Heart left ventricle (tissue), 16 donors: ENCODE measurements around the gene ZNF664. TPM values are rescaled to one million over a fixed set of nuclear protein-coding genes. Genes with fewer than 3 reads are reported as not detected.
A peak's percentile ranks its signal among the peaks of the same experiment; 100 is the strongest.

ENCODE experiments used
- ATAC-seq, 4 donors: fragments of 200-7000 bp; cut with Tn5 transposase; one replicate each; pipeline ENCODE4 v1.9.1; 2020 to 2022; ENCODE audit warnings: moderate library complexity in 4 of 4, mild to moderate bottlenecking in 3 of 4, moderate number of reproducible peaks in 1 of 4
- DNase-seq, 5 donors: peaks; one replicate each; pipeline ENCODE4 v3.0.0-alpha.2; 2020
- H3K27ac ChIP-seq, 12 donors: fragments of 200-600 bp; sonication (generic) in 4 of 12; one replicate each; pipeline versions ENCODE4 v1.5.0 to v1.8.0; 2016 to 2022; ENCODE audit warnings: mild to moderate bottlenecking in 2 of 12
- H3K27me3 ChIP-seq, 9 donors: fragments of 200-600 bp; sonication (generic) in 2 of 9; one replicate each; pipeline versions ENCODE4 v1.5.1 to v1.8.0; 2016 to 2022; ENCODE audit warnings: mild to moderate bottlenecking in 3 of 9
- H3K36me3 ChIP-seq, 9 donors: fragments of 200-600 bp; sonication (generic) in 2 of 9; one replicate each; pipeline versions ENCODE4 v1.5.0 to v1.8.0; 2018 to 2022; ENCODE audit warnings: mild to moderate bottlenecking in 2 of 9
- H3K4me1 ChIP-seq, 12 donors: fragments of 200-600 bp; sonication (generic) in 4 of 12; one replicate each; pipeline versions ENCODE4 v1.5.0 to v1.8.0; 2016 to 2022; ENCODE audit warnings: mild to moderate bottlenecking in 3 of 12
- H3K4me3 ChIP-seq, 12 donors: fragments of 200-600 bp; sonication (generic) in 4 of 12; one replicate each; pipeline versions ENCODE4 v1.5.0 to v1.8.0; 2017 to 2022; ENCODE audit warnings: mild to moderate bottlenecking in 9 of 12, moderate library complexity in 4 of 12
- H3K9me3 ChIP-seq, 12 donors: fragments of 200-600 bp; sonication (generic) in 4 of 12; one replicate each; pipeline versions ENCODE4 v1.5.0 to v1.8.0; 2016 to 2022; ENCODE audit warnings: mild to moderate bottlenecking in 1 of 12
- POLR2A ChIP-seq, 2 donors: fragments of 450-650 bp; IDR thresholded peaks; one replicate each; pipeline ENCODE4 v1.6.1; 2017; ENCODE audit warnings: antibody characterized with exemption in 2 of 2, mild to moderate bottlenecking in 2 of 2, moderate library complexity in 2 of 2
- WGBS, 4 donors: extraction: QIAGEN DNeasy Blood & Tissue Kit in 2 of 4; methylation state at CpG; one replicate each; pipeline versions ENCODE4 v1.1.5 to v1.1.7; 2013 to 2018; 5-methylcytosine and 5-hydroxymethylcytosine counted together
- intact Hi-C, 10 donors: fragments of 100-400 bp; cut with DNase I; formaldehyde crosslinking; loops; one replicate each; pipeline versions ENCODE4 v1.11.1 to v1.14.2; 2022
- polyA plus RNA-seq, 2 donors: library from polyadenylated mRNA; stranded (reverse); fragments of 200-250 nt; gene quantifications; one replicate each; pipeline ENCODE4 v1.2.3, GENCODE V29; 2013
- total RNA-seq, 9 donors: library from RNA; depleted of rRNA in 2 of 9; stranded (reverse); fragments of >200 nt in 2 of 9; fragmentation: NEBNext Ultra II Directional in 3 of 9; extraction: Animal tissue kit (Norgen Biotek cat#: 25700) in 3 of 9; gene quantifications; one replicate each; pipeline versions ENCODE4 v1.1.0 to v1.2.4, GENCODE V29; 2016 to 2023
- TF ChIP-seq, protein P1 (sequence below), 12 donors: fragments of 200-600 bp; sonication (generic) in 4 of 12; IDR thresholded peaks; one replicate each; pipeline versions ENCODE4 v1.5.0 to v1.8.0; 2018 to 2022; ENCODE audit warnings: antibody characterized with exemption in 12 of 12, mild to moderate bottlenecking in 5 of 12
- donor health status: ischemic (EF 13 %, LVEDD 7.1; RV severe dilation, severe dysfunction).
- donor health status: healthy with polysubstance abuse.
- donor health status: DM: no; HTN: yes; CAD: no.
- donor health status: DM: no; HTN: no; CAD: no.
- donor health status: ischemic (EF 25% LVEDD 6.9; RV normal size, moderate dysfunction).
- donor health status: ischemic (EF 25% LVEDD 5.7; RV mildly dilated, moderate dysfunction).
- donor health status: healthy.
- donor health status: DM: yes; HTN: yes; CAD: no.
- donor health status: ischemic (EF 35%, LVEDD 5.7; RV mildly dilated, moderate dysfunction).
- donor health status: nonischemic (EF 11% LVEDD 7.7; RV severe dilation, severe dysfunction).
- donor health status: DM: yes; HTN: yes; CAD: no.
- donor health status: PGD.
- donor health status: ischemic (EF 29% LVEDD 5.4; RV normal size, mild dysfunction).
- donor health status: nonischemic (EF 23%, LVEDD 6.1; RV moderate dilation, normal function).

Gene ZNF664
- total and polyA plus RNA-seq, 11 donors = 43.1 to 104 (median 73.3) TPM

GRCh38 chr12:123995023-123995748 lies 22.2 kb downstream of the ZNF664 start:
- Histone ChIP-seq H3K9me3 (no peaks in the 10 kb centered on the region), H3K27ac (peak overlapping the region in 3 of 12 donors; percentile 10 to 17 (median 15)), H3K36me3 (peaks cover 0 to 41% (median 15%) of the 10 kb centered on the region in 9 donors), H3K4me1 (peaks cover 3 to 90% (median 42%) of the 10 kb centered on the region in 12 donors), H3K4me3 (no peak overlapping the region), H3K27me3 (no peaks in the 10 kb centered on the region)
- 72 to 81% (median 76%) methylated on average over 7 of the region's 7 CpGs for WGBS, 4 donors
- DNase-seq (no peak), ATAC-seq (peak in 3 of 4 donors; percentile 37 to 46 (median 45))
- intact Hi-C loops = no loop called here
- no peak for TF ChIP-seq POLR2A (IDR thresholded peaks at IDR 0.05)
- TF ChIP-seq, protein P1, sequence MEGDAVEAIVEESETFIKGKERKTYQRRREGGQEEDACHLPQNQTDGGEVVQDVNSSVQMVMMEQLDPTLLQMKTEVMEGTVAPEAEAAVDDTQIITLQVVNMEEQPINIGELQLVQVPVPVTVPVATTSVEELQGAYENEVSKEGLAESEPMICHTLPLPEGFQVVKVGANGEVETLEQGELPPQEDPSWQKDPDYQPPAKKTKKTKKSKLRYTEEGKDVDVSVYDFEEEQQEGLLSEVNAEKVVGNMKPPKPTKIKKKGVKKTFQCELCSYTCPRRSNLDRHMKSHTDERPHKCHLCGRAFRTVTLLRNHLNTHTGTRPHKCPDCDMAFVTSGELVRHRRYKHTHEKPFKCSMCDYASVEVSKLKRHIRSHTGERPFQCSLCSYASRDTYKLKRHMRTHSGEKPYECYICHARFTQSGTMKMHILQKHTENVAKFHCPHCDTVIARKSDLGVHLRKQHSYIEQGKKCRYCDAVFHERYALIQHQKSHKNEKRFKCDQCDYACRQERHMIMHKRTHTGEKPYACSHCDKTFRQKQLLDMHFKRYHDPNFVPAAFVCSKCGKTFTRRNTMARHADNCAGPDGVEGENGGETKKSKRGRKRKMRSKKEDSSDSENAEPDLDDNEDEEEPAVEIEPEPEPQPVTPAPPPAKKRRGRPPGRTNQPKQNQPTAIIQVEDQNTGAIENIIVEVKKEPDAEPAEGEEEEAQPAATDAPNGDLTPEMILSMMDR (IDR thresholded peaks at IDR 0.05) = no peak

DNA sequence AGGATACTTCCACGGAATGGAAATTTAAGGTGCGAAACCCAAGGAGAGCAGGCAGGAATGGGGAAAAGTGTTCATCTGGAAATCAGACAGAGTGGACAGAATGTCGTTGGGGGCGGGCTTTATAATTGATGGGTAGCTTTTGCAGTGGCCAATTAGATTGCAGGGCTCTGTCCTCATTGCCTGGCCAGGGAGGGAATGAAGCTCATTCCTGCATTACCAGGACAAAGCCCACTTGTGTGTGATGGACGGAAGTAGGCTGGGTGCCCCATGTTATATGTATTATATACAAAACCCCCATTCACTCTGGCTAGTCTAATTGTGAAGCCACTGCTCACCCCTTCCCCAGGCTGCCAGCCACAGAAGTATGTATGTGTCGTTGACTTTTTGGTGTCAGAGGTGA lies 23.6 kb downstream of the ZNF664 start:
- Histone ChIP-seq H3K27ac (no peak overlapping the region), H3K27me3 (no peaks in the 10 kb centered on the region), H3K4me3 (no peak overlapping the region), H3K4me1 (peaks cover 0 to 82% (median 29%) of the 10 kb centered on the region in 12 donors), H3K9me3 (no peaks in the 10 kb centered on the region), H3K36me3 (peaks cover 0 to 44% (median 21%) of the 10 kb centered on the region in 9 donors)
- WGBS, 4 donors = 80 to 84% (median 83%) methylated on average over 6 of the region's 6 CpGs
- no peak for ATAC-seq
- no peak for DNase-seq
- intact Hi-C loops = no loop called here
- no peak for TF ChIP-seq POLR2A (IDR thresholded peaks at IDR 0.05)
- TF ChIP-seq, protein P1 (IDR thresholded peaks at IDR 0.05) = no peak

- ATAC-seq (no peak), DNase-seq (no peak)
- Histone ChIP-seq H3K4me3 (no peak overlapping the region), H3K9me3 (no peaks in the 10 kb centered on the region), H3K27ac (peak overlapping the region in 2 of 12 donors; percentile 4 to 50), H3K27me3 (no peaks in the 10 kb centered on the region), H3K36me3 (peaks cover 0 to 46% (median 24%) of the 10 kb centered on the region in 9 donors), H3K4me1 (peaks cover 0 to 82% (median 29%) of the 10 kb centered on the region in 12 donors)
- 78 to 80% (median 79%) methylated on average over 6 of the region's 6 CpGs for WGBS, 4 donors
- intact Hi-C loops = no loop called here
- no peak for TF ChIP-seq POLR2A (IDR thresholded peaks at IDR 0.05)
- TF ChIP-seq, protein P1 (IDR thresholded peaks at IDR 0.05) = no peak
These were observed 24.2 kb downstream of the ZNF664 start for GRCh38 chr12:123997033-123997822.

- Histone ChIP-seq H3K4me1 (peaks cover 0 to 82% (median 28%) of the 10 kb centered on the region in 12 donors), H3K27ac (peak overlapping the region in 3 of 12 donors; percentile 22 to 50 (median 32)), H3K9me3 (no peaks in the 10 kb centered on the region), H3K4me3 (no peak overlapping the region), H3K36me3 (peaks cover 0 to 39% (median 19%) of the 10 kb centered on the region in 9 donors), H3K27me3 (no peaks in the 10 kb centered on the region)
- TF ChIP-seq POLR2A (IDR thresholded peaks at IDR 0.05) = no peak
- TF ChIP-seq, protein P1 (IDR thresholded peaks at IDR 0.05) = no peak
- ATAC-seq (no peak), DNase-seq (no peak)
- 74 to 82% (median 77%) methylated on average over 5 of the region's 5 CpGs for WGBS, 4 donors
- intact Hi-C loops = no loop called here
These were observed 24.9 kb downstream of the ZNF664 start for GRCh38 chr12:123997908-123998307.
